NCI-H1105 treated with DMSO at 0.1 percent for 48 hours (cell line): Measurements from ENCODE around the gene SLC9A5.

Experiments used
- DNase-seq: peaks from one replicate; lab custom pipeline; 2025; lab: John Stamatoyannopoulos, UW

Gene SLC9A5

GRCh38 chr16:67241008-67241900 is 7.5 kb upstream of the SLC9A5 start:
- DNase-seq, result no peak

DNA sequence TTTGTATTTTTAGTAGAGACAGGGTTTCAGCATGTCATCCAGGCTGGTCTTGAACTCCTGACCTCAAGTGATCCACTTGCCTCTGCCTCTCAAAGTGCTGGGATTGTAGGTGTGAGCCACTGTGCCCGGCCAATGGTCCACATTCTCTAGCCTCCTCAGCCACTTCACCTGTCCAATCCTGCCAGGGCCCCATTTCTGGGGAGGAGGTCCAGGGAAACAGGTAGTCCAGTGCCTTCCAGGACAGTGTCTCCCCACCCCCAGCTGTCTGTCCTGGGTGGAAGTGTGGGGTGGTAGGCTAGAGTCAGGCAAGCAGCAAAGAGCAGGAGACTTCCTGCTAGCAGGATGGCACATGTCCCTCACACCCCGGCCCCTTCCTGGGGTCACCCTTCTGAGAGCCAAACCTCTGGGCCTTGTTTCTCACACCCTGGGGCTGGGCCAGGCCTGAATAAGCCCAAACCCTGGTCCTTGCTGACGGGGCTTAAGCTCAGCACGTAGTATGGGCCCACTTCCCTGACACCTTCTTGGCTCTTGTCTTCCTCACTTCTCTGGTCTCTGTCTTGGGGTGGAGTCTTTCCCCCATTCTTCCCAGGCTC is 6.5 kb upstream of the SLC9A5 start:
- no peak for DNase-seq

GRCh38 chr16:67243481-67243880 is 5.3 kb upstream of the SLC9A5 start:
- no peak for DNase-seq

DNA sequence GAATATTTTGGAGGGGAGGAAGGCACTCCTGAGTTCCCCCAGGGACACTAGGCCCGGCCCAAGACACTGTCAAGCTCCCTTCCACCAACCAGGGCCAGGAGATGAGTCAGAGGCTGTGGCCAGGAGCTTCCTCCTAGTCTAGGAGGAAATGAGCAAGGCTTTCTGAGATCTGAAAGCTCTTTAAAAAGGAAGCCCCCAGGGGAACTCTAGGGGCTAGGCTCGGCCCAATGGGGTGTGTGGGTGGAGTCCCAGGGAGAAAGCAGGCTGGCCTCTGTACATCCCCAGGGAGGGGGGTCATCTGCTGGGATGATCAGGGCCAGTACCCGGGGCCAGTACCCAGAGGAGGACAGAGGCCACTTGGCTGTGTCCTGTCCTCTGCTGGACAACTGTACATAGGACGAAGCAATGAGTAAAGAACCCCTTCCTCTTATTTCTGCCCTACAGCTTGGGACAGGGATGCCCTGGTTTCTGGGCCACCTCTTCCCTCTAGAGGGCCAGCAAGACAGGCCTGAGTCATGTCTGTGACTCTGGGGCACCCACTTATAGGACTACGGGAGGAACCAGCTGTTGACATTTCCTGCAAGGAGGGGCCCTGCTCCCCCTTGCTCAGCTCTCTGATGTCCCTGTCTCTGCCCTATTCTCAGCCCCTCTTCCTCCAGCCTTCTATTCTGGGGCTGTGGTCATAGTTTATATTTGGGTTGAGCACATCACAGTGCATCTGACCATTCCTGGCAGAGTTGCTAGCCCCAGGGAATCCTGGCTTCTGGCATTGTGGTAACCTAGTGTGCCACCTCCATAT is 4.2 kb upstream of the SLC9A5 start:
- no peak for DNase-seq

- no peak for DNase-seq
Measured at GRCh38 chr16:67245186-67245585, 3.6 kb upstream of the SLC9A5 start.

- no peak for DNase-seq
Measured at GRCh38 chr16:67245674-67246080, 3.1 kb upstream of the SLC9A5 start.

DNA sequence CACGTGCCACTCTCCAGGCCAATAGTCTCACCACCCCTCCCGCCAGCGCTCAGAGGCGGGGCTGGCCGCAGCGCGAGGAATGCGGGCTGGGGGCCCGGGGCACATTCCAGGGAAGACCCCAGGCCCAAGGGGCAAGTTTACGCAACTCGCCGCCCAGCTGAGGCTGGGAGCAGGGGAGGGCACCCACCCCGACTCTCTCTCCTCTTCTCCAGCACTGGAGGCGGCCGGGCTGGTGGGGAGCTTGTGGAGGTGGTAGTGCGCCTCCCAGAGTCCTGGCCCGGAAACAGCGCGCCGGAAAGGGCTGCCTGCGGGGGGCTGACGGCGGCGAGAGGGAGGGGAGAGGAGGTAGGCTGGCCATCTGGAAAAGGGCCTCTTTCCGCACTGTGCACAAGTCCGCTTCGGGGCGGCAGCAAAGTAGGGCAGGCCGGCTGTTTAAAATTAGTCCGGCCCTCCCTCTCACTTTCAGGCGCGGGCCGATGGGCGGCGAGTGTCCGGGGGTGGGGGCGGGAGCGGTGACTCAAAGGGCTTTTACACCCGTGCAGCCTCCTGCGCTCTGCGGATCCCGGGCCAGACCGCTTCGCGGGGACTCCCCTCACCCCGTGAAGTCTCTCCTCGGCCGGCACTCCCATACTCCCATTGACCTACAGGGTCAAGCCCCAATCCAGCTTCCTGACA is 2.6 kb upstream of the SLC9A5 start:
- no peak for DNase-seq

- DNase-seq, result peak; percentile 53
Measured at GRCh38 chr16:67246756-67247191, 2.0 kb upstream of the SLC9A5 start.

DNA sequence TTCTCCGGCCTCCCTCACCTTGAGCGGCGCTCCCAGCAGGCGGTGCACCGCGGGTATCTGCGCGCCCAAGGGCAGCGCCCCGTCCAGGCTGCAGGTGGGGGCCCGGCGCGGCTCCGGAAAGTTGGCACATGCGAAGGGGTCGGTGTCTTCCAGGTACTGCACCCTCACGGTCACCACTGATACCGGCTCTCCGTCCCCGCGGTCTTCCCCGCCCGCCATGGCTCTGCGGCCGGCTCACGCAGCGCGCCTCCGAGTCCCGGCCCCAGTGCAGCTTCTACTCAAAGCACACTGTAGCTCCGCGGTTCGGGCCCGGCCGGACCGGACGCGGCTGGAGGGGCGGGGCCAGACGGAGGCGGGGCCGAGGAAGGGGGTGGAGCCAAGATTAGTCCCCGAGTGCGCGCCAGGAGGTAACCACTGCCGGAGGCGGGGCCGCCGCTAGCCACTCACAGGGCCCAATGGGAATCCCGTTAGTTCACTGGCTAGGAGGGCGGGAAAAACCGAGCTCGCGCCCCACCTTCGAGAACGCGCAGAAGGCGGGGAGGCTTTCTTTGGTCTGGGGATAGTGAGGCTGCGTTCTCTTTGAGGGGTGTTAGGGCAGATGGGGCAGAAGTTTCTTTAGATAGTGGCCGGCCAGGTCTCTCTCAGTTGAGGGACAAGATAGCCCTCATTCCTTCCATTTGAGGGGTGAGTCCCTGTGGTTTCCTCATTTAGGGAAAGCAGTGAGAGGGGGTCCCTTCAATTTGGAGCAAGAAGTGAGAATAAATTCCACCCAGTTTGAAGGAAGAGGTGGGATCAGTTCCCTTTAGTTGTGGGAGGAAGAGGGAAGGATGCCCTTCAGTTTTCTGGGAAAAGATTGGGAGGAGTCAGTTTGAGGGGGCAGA is 1.3 kb upstream of the SLC9A5 start, which contains the start of gene FHOD1:
TSS of gene FHOD1 (minus strand) at position 290 of the 881 bp plus-strand sequence. CDS start at position 219, 71 bp downstream.
- DNase-seq, result peak; percentile 84

DNA sequence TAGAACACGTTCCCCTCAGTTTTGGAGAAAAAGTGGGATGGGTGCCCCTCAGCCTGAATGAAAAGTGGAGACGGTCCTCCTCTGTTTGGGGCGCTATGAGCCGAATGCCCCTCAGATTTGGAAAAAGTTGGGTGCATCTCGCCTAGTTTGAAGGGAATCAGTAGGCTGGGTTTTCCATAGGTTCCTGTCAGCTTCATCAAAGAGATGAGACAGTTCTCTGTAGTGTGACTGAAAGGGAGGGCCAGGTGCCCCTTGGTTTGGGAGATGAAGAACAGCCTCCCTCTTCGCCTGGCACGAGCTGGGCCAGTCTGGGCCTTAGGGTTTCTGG is 742 bp upstream of the SLC9A5 start:
- DNase-seq, result no peak

DNA sequence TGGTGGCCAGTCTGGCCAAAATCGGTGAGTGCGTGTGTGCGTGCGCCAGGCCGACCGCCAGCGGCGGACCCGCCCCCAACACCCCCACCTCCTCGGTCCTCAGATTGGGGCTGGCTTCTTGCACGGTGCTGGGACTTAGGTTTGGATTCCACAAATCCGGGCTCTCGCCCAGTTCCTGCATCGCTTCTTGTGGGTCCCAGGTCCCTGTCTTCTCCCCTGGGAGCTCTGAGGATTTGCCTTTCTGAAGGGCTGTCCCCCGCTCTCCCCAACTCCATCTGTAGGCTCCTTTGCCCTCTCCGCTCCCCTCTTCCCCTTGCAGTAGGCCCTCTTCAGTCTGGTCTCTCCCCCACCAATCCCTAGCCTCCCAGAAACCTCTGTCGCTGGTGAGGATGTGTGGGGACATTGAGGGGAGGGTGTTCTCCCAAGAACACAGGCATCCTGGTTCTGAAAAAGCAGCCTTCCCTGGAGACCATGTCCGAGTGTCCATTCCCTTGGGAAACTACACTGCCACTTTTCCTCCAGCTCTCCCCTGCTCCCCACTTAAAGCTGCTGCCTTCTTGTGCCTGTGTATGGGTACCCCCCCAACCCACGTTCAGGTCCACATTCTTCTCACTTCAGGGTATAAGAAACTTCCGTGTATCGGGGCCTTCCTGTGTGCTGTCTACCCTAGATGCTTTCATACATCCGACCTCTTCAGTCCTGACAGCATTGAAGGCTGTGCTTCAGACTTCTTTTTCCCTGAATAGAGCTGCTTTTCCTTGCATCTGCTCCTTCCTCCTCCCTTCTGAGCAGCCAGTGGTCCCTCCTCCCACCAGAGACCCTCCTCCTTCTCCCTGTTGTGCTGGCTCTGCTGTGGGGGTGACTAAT is 632 bp downstream of the SLC9A5 start:
- no peak for DNase-seq

DNA sequence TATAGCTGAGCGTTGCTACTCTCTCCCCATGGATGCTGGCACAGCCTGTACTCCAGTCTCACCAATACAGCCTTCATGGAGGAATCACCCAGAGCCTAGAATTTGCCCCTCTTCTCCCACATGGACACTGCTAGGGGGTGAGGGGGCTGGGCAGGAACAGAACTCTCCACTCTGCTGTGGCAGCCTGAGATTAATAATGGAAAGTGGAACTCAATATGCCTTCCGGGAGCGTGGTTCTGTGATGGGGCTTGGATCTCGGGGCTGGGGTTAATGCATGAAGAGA is 1.2 kb downstream of the SLC9A5 start:
- DNase-seq, result no peak

DNA sequence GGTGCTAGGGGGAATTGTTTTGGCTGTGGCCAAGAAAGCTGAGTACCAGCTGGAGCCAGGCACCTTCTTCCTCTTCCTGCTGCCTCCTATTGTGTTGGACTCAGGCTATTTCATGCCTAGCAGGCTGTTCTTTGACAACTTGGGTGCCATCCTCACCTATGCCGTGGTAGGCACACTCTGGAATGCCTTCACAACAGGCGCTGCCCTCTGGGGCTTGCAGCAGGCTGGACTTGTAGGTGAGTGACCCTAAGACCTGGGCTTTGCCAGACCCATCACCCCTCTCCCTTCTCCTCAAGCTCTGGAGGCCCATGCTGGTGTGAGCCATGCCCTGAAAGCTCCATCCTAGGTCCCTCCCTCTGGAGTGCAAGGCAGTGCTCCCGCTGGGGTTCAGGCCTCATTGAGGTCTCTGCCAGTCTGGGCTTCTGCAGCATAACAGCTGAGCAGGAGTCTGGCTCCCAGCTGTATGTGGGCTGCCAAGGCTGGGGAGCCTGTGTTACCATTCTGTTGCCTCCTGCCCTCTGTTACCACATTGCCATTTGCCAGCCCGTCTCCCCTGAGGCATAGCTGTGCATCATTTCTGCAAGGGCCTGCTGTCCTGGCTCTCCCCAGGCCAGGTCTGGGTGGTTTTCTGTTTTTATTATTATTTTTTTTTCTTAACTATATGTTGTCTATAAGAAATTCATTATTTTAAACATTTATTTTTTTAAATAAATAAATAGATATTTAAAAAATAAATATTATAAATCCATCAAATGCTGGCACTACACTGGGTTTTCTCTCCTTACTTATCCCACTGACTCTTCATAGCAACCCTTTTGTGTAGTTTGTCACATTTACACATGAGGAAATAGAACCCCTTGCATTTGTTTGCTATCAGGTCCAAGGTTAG is 4.1 kb downstream of the SLC9A5 start:
- DNase-seq, result no peak

DNA sequence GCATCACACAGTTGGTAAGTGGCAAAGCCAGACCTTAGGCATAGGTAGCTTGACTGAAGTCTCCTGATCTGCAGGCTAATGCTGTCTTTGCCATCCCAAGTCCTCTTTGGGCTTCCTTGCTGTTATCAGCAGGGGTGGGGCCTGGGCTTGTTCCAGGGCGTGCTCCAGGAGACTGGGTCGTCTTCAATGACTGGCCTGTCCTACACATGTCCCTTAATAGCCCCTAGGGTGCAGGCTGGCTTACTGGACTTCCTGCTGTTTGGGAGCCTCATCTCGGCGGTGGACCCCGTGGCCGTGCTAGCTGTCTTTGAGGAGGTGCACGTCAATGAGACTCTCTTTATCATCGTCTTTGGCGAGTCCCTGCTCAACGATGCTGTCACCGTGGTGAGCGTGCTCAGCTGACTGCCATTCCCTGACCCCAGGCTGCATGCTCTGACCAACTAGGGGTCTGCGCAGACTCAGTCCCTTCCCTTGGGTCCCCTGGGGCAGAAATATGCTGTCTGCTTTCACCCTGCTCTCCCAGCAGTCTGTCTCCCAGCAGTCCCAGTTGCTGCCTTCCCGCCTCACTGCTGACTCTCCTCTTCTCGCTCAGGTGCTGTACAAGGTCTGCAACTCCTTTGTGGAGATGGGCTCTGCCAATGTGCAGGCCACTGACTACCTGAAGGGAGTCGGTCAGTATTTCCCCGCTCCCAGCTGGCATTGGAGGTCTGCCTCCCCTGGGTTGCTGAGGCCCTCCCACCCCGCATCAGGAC is 6.2 kb downstream of the SLC9A5 start:
- no peak for DNase-seq

- DNase-seq, result no peak
Measured at GRCh38 chr16:67255553-67256221, 6.9 kb downstream of the SLC9A5 start.

- DNase-seq, result no peak
Measured at GRCh38 chr16:67256701-67257230, 8.0 kb downstream of the SLC9A5 start.

GRCh38 chr16:67257486-67258160 is 8.8 kb downstream of the SLC9A5 start:
- DNase-seq, result no peak
